Lower leg skin (tissue), 3 donors: ENCODE data around the gene MAMLD1.

ENCODE experiments used
- POLR2A ChIP-seq, 2 donors: fragments of 450-650 bp; IDR thresholded peaks; one replicate each; pipeline ENCODE4 v1.6.1; 2016 to 2017; ENCODE audit warnings: antibody characterized with exemption in 2 of 2, mild to moderate bottlenecking in 1 of 2, moderate library complexity in 1 of 2
- TF ChIP-seq, protein P1 (sequence below), 3 donors: fragments of 450-650 bp; IDR thresholded peaks; one replicate each; pipeline ENCODE4 v1.5.1; 2016; ENCODE audit warnings: antibody characterized with exemption in 3 of 3, mild to moderate bottlenecking in 3 of 3, moderate library complexity in 2 of 3

GRCh38 chrX:150370589-150371312, 7.6 kb downstream of the MAMLD1 start:
- TF ChIP-seq, protein P1, sequence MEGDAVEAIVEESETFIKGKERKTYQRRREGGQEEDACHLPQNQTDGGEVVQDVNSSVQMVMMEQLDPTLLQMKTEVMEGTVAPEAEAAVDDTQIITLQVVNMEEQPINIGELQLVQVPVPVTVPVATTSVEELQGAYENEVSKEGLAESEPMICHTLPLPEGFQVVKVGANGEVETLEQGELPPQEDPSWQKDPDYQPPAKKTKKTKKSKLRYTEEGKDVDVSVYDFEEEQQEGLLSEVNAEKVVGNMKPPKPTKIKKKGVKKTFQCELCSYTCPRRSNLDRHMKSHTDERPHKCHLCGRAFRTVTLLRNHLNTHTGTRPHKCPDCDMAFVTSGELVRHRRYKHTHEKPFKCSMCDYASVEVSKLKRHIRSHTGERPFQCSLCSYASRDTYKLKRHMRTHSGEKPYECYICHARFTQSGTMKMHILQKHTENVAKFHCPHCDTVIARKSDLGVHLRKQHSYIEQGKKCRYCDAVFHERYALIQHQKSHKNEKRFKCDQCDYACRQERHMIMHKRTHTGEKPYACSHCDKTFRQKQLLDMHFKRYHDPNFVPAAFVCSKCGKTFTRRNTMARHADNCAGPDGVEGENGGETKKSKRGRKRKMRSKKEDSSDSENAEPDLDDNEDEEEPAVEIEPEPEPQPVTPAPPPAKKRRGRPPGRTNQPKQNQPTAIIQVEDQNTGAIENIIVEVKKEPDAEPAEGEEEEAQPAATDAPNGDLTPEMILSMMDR (IDR thresholded peaks at IDR 0.05) = no peak
- no peak for TF ChIP-seq POLR2A (IDR thresholded peaks at IDR 0.05)
